Measurements from ENCODE around the gene PPP4R4.

DNA sequence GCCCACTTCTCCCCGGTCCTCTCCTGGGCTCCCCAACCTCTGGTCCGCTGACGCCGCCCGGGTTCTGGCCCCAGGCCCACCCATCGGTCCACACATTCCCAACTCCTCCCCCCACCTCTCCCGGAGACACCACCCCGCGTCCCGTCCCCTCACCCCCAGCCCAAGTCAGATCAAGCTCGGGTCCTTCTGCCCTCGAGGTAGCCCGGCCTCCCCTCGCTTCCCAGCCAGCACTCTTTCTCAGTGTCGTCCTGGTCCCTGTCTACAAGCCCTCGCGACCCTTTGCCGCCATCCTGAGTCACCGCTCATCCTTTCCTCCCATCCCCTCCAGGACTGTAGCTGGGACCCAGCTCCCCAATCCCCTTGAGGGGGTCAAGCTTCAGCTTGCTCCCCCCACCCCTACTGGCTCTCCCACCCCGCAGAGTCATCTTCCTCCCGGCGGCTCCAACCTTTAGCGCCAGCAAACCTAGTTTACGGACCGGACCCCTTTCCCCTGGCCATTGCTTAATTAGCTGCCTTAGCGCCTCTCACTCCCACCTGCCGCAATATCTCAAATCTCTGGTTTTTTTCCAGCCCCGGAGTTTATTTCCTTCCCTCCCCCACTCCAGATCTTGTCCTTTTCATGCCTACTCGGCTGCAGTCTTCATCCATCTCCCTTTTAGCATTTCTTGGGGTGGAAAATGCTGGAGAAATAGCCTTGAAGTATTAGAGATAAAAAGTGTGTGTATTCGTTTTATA, 1.1 kb downstream of the PPP4R4 start:
- no peak for TF ChIP-seq EZH2 (IDR thresholded peaks at IDR 0.05; ENCODE audit: borderline replicate concordance, low read length)
- TF ChIP-seq, protein P1, sequence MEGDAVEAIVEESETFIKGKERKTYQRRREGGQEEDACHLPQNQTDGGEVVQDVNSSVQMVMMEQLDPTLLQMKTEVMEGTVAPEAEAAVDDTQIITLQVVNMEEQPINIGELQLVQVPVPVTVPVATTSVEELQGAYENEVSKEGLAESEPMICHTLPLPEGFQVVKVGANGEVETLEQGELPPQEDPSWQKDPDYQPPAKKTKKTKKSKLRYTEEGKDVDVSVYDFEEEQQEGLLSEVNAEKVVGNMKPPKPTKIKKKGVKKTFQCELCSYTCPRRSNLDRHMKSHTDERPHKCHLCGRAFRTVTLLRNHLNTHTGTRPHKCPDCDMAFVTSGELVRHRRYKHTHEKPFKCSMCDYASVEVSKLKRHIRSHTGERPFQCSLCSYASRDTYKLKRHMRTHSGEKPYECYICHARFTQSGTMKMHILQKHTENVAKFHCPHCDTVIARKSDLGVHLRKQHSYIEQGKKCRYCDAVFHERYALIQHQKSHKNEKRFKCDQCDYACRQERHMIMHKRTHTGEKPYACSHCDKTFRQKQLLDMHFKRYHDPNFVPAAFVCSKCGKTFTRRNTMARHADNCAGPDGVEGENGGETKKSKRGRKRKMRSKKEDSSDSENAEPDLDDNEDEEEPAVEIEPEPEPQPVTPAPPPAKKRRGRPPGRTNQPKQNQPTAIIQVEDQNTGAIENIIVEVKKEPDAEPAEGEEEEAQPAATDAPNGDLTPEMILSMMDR (IDR thresholded peaks at IDR 0.05; ENCODE audit: low read length): no peak

Data from OCI-LY1 (cell line).